ENCODE results near the gene TAS2R40.
"Not testable (repeated sequence)": the region's sequence is repeated elsewhere in the genome, so short reads cannot be mapped to it uniquely, and the experiment has no call there.

The TAS2R40 gene

GRCh38 chr7:143255564-143255963 lies 33.7 kb downstream of the TAS2R40 start:
- DNase-seq: no peak

DNA sequence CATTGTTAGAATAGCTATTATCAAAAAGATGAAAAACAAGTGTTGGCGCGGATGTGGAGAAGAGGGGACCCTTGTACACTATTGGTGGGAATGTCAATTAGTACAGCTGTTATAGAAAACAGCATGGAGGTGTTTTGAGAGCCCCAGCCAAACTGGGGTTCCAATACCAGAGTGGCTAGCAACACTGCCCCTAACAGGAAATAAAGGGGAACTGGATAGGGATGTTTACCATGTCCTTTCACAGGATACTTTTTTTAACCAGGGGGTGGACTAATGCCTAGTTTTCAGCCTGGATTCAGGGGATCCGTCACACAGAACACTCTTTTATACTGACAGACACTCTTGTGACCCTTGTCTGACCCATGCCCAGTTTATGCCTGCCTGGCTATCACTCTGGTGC lies 34.5 kb downstream of the TAS2R40 start:
- no peak for DNase-seq

DNA sequence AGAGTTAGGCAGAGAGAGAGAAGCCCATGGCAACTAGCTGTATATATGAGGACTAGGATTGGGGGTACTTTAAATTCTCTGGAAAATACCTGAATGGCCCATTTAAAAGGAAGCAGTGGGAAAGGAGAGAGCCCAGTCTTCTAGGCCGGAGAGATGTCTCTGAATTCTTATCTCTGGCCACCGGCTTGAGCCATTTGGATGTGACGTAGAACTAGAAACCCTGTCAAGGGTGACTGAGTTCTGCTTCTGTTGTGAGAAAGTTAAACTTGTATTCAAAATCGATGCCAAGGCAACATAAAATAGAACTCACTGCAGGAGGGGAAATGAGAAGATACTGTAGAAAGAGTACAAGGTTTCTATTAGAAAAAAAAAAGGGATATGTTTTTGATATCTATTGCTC lies 35.1 kb downstream of the TAS2R40 start:
- no peak for DNase-seq

GRCh38 chr7:143257501-143257900 lies 35.7 kb downstream of the TAS2R40 start:
- no peak for DNase-seq

GRCh38 chr7:143258831-143259230 lies 37.0 kb downstream of the TAS2R40 start:
- no peak for DNase-seq

- no peak for DNase-seq
Observed at GRCh38 chr7:143259765-143260164, 37.9 kb downstream of the TAS2R40 start.

DNA sequence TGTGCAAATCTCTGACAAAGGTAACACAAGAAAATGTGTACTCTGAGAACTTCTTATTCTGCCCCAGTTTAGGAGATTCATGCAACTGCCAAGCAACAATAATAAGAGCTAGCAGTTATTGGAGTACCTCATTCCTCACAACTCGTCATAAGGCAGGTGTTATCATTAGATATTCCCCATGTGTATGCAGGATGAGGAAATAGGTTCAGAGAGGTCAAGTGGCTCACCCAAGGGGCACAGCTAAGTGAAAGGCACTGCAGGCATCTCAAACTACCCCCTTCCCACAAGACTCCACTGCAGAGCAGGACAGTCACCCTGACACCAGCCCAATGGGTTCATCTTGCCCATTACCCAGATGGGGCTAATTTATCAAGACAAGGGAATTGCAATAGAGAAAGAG lies 40.1 kb downstream of the TAS2R40 start:
- no peak for DNase-seq

GRCh38 chr7:143263266-143264195 lies 41.7 kb downstream of the TAS2R40 start, which contains the start of gene GSTK1:
Gene GSTK1 (plus strand): TSS chr7:143263441. CDS start chr7:143263514, 73 bp downstream.
- no peak for DNase-seq

DNA sequence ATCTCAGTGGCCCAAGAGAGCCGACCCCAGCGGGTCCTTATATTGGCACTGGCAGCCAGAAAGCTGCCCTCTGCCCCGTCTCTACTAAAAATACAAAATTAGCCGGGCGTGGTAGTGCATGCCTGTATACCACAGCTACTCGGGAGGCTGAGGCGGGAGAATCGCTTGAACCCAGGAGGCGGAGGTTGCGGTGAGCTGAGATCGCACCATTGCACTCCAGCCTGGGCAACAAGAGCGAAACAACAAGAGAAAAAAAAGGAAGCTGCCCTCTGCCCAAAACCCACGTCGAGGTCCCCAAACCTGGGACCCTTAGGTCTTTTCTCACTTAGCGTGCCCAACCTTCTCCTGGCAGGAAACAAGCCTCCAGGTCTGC lies 42.3 kb downstream of the TAS2R40 start:
- not testable (repeated sequence) for DNase-seq

- DNase-seq: no peak
Observed at GRCh38 chr7:143265017-143265693, 43.3 kb downstream of the TAS2R40 start.

DNA sequence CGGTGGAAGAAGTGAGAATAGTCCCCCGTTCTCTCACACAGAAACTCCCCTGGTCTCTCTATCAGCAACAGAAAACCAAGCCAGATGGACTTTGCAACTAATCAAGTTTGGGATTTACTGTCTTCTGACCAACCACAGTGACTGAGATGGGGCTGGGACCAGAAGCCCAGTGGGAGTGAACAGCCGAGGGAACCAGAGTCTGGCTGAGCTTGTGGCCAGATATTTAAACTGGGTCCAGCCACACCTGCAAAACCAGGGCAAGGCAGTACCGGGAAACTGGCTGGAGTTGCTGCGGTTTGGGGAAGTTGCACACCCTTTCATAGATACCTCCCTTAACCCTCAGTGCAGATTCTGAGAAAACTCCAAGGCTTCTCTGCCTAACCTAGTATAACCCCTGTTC lies 47.4 kb downstream of the TAS2R40 start:
- DNase-seq: no peak

DNA sequence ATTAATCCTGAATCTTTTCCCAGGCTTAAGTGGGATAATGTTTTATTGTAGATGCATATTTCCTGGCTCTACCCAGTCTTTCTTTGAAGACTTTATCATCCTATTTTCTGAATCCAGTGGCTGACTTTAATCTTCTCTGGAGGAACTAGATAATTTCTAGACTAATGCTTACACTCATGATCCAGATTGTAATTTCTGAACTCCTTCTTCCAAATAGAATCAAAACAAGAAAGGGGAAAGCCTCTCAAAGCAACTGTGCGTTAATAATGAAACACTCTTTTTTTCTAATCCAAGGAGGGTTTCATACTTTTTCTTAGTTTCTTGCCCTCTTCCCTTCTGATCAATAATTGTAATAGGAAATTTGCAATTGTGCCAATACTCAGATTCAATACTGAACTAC lies 49.4 kb downstream of the TAS2R40 start:
- DNase-seq: no peak

Data from SIG-M5 (cell line).